Astrocyte of the spinal cord (primary cell): ENCODE results near the gene INO80.
"Not testable (repeated sequence)": the region's sequence is repeated elsewhere in the genome, so short reads cannot be mapped to it uniquely, and the experiment has no call there.

Source experiments
- DNase-seq: peaks from one replicate; pipeline ENCODE4 v3.0.0; 2011; ENCODE audit warnings: low read depth, low spot score
- H3K4me3 ChIP-seq: 2 replicates; pipeline ENCODE4 v1.5.1; 2011; ENCODE audit warnings: low read depth, mild to moderate bottlenecking, low read length, moderate library complexity
- CTCF ChIP-seq: IDR thresholded peaks from 2 replicates; pipeline ENCODE4 v1.5.1; 2012; ENCODE audit warnings: low read depth, mild to moderate bottlenecking, low read length, inconsistent platforms
- in situ Hi-C: cut with HindIII; loops from 2 replicates; pipeline ENCODE4 v1.10.0; 2017; ENCODE audit warnings: low sequenced_read_pairs

The INO80 gene

GRCh38 chr15:41102854-41103253, 13.2 kb downstream of the INO80 start:
- no peak overlapping the region for H3K4me3 ChIP-seq
- in situ Hi-C loops, result no loop called here
- no peak for TF ChIP-seq CTCF
- DNase-seq, result no peak

GRCh38 chr15:41096178-41096577, 19.9 kb downstream of the INO80 start:
- TF ChIP-seq CTCF, result no peak
- no peak for DNase-seq
- in situ Hi-C loops, result no loop called here
- H3K4me3 ChIP-seq, result no peak overlapping the region

- in situ Hi-C loops, result no loop called here
- H3K4me3 ChIP-seq, result no peak overlapping the region
- no peak for DNase-seq
- no peak for TF ChIP-seq CTCF
These were observed 31.1 kb downstream of the INO80 start for GRCh38 chr15:41085029-41085428.

- in situ Hi-C loops, result no loop called here
- H3K4me3 ChIP-seq, result no peak overlapping the region
- DNase-seq, result no peak
- TF ChIP-seq CTCF, result no peak
These were observed 35.9 kb downstream of the INO80 start for GRCh38 chr15:41080144-41080543.

- no peak overlapping the region for H3K4me3 ChIP-seq
- in situ Hi-C loops, result no loop called here
- TF ChIP-seq CTCF, result no peak
- no peak for DNase-seq
These were observed 36.4 kb downstream of the INO80 start for GRCh38 chr15:41079717-41080116.

- DNase-seq, H3K4me3 ChIP-seq, in situ Hi-C loops: not testable (repeated sequence)
These were observed 37.2 kb downstream of the INO80 start for GRCh38 chr15:41078879-41079278.

GRCh38 chr15:41078125-41078524, 38.0 kb downstream of the INO80 start:
- in situ Hi-C loops, result no loop called here
- H3K4me3 ChIP-seq, result no peak overlapping the region
- no peak for DNase-seq
- TF ChIP-seq CTCF, result no peak
